ENCODE data around the gene LRP1B.

DNA sequence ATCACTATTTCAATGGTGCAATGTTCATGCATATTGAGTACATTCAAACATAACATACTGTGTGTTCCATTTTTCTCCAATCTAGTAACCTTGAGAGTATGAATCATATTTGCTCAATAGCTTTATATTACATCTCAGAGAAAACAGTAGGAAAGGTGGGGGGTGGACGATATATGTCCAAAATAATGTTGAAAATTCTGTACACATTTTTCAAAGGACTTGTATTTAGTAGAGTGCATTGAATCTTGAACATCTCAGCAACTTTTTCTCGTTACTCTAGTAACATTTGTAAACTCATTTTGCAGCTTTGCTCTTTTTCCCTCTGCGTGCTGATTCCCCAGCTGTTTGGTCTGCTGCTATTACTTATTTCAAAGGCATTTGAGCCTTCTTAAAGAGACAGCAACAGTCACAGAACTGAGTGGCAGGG is 1487.0 kb downstream of the LRP1B start:
- TF ChIP-seq, protein P1, sequence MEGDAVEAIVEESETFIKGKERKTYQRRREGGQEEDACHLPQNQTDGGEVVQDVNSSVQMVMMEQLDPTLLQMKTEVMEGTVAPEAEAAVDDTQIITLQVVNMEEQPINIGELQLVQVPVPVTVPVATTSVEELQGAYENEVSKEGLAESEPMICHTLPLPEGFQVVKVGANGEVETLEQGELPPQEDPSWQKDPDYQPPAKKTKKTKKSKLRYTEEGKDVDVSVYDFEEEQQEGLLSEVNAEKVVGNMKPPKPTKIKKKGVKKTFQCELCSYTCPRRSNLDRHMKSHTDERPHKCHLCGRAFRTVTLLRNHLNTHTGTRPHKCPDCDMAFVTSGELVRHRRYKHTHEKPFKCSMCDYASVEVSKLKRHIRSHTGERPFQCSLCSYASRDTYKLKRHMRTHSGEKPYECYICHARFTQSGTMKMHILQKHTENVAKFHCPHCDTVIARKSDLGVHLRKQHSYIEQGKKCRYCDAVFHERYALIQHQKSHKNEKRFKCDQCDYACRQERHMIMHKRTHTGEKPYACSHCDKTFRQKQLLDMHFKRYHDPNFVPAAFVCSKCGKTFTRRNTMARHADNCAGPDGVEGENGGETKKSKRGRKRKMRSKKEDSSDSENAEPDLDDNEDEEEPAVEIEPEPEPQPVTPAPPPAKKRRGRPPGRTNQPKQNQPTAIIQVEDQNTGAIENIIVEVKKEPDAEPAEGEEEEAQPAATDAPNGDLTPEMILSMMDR (conservative IDR thresholded peaks at IDR 0.05 in 1 of 2, IDR thresholded peaks at IDR 0.05 in 1 of 2; ENCODE audit: extremely low read depth in 1 of 2, insufficient read depth in 1 of 2, low read depth in 1 of 2, low read length in 2 of 2), result no peak
- TF ChIP-seq EZH2 (IDR thresholded peaks at IDR 0.05; ENCODE audit: borderline replicate concordance, low read length), result no peak
